Measurements from ENCODE around the gene HPCA. TPM values are rescaled to one million over a fixed set of nuclear protein-coding genes. Genes with fewer than 3 reads are reported as not detected.

Gene HPCA
- total and polyA plus RNA-seq, 2 of the 4 experiments (the other 2 are of a cell fraction): 0.22 TPM; not detected in 1

DNA sequence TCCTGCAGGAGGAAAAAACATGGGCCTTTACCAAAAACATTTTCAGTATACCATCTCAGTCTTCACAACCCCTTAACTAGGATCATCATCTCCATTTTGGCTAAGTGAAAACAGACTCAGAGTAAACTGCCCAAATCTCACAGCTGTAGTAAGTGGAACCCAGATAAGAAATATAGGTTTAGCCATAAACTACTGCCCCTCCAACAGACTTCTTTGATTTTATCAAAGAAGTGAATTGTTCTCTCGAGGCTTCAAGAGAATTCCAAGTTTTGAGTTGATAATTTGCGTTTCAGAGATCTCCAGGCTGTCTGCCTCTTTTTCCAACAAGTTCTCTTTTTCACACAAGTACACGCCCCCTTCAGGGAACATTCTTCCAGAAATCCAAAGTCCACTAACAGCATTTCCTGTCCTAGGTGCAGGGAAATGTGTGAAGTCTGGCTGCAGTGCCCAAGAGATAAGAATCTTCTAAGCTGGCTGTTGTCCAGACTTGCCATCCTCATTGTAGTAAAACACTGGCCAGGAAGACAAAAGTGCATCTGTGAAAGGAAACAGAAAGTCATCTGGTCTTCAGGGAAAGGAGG, 47.5 kb downstream of the HPCA start:
- H3K9me3 ChIP-seq (ENCODE audit: control insufficient read depth, insufficient read depth, low read length): no peaks in the 10 kb centered on the region
- no peak overlapping the region for H2AFZ ChIP-seq (replicated peaks; ENCODE audit: low read length, poor library complexity)
- no peak overlapping the region for H2BK20ac ChIP-seq (ENCODE audit: low read depth, low read length)
- no peak overlapping the region for H3K4ac ChIP-seq (ENCODE audit: low read depth, low read length)
- no peak overlapping the region for H3K56ac ChIP-seq (ENCODE audit: extremely low read depth, insufficient read depth, low read length)
- H3K36me3 ChIP-seq (ENCODE audit: control insufficient read depth, insufficient read depth, low read length): peaks cover 9% of the 10 kb centered on the region
- H3K14ac ChIP-seq (replicated peaks; ENCODE audit: low read depth, low read length): no peak overlapping the region
- no peak overlapping the region for H2BK5ac ChIP-seq (ENCODE audit: low read depth, low read length, poor library complexity, severe bottlenecking)
- 83% methylated on average over 1 of the region's 3 CpGs; no CpG with 5 or more reads in 1 of the 2 experiments for WGBS, 2 experiments (ENCODE audit: extremely low coverage in 2 of 2, insufficient read length in 1 of 2)
- in situ Hi-C loops (cut with MboI; ENCODE audit: low sequenced_read_pairs): loop anchor here (5.0 to 10.0 kb wide), 2 partner anchors 73 to 121 kb away; no protein-coding TSS in a partner anchor
- TF ChIP-seq, protein P1, sequence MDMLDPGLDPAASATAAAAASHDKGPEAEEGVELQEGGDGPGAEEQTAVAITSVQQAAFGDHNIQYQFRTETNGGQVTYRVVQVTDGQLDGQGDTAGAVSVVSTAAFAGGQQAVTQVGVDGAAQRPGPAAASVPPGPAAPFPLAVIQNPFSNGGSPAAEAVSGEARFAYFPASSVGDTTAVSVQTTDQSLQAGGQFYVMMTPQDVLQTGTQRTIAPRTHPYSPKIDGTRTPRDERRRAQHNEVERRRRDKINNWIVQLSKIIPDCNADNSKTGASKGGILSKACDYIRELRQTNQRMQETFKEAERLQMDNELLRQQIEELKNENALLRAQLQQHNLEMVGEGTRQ (IDR thresholded peaks at IDR 0.05; ENCODE audit: low read depth, low read length): no peak
- TF ChIP-seq RAD21 (IDR thresholded peaks at IDR 0.05; ENCODE audit: low read length): no peak
- TF ChIP-seq, protein P2, sequence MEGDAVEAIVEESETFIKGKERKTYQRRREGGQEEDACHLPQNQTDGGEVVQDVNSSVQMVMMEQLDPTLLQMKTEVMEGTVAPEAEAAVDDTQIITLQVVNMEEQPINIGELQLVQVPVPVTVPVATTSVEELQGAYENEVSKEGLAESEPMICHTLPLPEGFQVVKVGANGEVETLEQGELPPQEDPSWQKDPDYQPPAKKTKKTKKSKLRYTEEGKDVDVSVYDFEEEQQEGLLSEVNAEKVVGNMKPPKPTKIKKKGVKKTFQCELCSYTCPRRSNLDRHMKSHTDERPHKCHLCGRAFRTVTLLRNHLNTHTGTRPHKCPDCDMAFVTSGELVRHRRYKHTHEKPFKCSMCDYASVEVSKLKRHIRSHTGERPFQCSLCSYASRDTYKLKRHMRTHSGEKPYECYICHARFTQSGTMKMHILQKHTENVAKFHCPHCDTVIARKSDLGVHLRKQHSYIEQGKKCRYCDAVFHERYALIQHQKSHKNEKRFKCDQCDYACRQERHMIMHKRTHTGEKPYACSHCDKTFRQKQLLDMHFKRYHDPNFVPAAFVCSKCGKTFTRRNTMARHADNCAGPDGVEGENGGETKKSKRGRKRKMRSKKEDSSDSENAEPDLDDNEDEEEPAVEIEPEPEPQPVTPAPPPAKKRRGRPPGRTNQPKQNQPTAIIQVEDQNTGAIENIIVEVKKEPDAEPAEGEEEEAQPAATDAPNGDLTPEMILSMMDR (conservative IDR thresholded peaks at IDR 0.05; ENCODE audit: low read depth, low read length): no peak
- TF ChIP-seq SMC3 (IDR thresholded peaks at IDR 0.05; ENCODE audit: low read depth, low read length): no peak
- TF ChIP-seq MXI1 (IDR thresholded peaks at IDR 0.05; ENCODE audit: borderline replicate concordance, low read depth, low read length): no peak
- TF ChIP-seq RCOR1 (IDR thresholded peaks at IDR 0.05; ENCODE audit: insufficient replicate concordance, low read length): no peak
- no peak for TF ChIP-seq BHLHE40 (IDR thresholded peaks at IDR 0.05; ENCODE audit: low read depth, low read length)
- no peak for TF ChIP-seq MAZ (IDR thresholded peaks at IDR 0.05; ENCODE audit: borderline replicate concordance, low read depth, low read length)
- TF ChIP-seq, protein P3, sequence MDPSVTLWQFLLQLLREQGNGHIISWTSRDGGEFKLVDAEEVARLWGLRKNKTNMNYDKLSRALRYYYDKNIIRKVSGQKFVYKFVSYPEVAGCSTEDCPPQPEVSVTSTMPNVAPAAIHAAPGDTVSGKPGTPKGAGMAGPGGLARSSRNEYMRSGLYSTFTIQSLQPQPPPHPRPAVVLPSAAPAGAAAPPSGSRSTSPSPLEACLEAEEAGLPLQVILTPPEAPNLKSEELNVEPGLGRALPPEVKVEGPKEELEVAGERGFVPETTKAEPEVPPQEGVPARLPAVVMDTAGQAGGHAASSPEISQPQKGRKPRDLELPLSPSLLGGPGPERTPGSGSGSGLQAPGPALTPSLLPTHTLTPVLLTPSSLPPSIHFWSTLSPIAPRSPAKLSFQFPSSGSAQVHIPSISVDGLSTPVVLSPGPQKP (IDR thresholded peaks at IDR 0.05; ENCODE audit: borderline replicate concordance, low read depth, low read length): no peak
- TF ChIP-seq CHD1 (IDR thresholded peaks at IDR 0.05; ENCODE audit: low read depth, low read length): no peak
- no peak for TF ChIP-seq RFX5 (IDR thresholded peaks at IDR 0.05; ENCODE audit: low read depth, low read length)
- intact Hi-C loops (cut with micrococcal nuclease): loop anchor here (1.0 kb wide), 3 partner anchors 73 to 152 kb away; no protein-coding TSS in a partner anchor
- no peak overlapping the region for H2BK120ac ChIP-seq (ENCODE audit: low read depth, low read length)
- H3K4me3 ChIP-seq (ENCODE audit: insufficient read depth, low read depth, low read length): no peak overlapping the region
- no peaks in the 10 kb centered on the region for H3K27me3 ChIP-seq (ENCODE audit: control insufficient read depth, insufficient read depth, low read length)
- peaks cover 3% of the 10 kb centered on the region in 2 experiments; a peak in 1 of 4 replicates for H3K79me1 ChIP-seq (ENCODE audit: low read depth in 1 of 2, low read length in 2 of 2)
- no peak overlapping the region for H3K9ac ChIP-seq (ENCODE audit: low read depth, low read length)
- H3K4me2 ChIP-seq (ENCODE audit: low read depth, low read length): no peak overlapping the region
- ATAC-seq (ENCODE audit: low read depth) (peak; percentile 56), DNase-seq (peak; percentile 19)
- dilution Hi-C loops (cut with HindIII; ENCODE audit: low sequenced_read_pairs, unreplicated experiment): no loop called here
- ChIA-PET CTCF (interaction anchor here (0.7 to 2.6 kb wide), 5 partner anchors 14 to 121 kb away, joined by 3 to 16 read pairs (median 6); no protein-coding TSS in a partner anchor), POLR2A (ENCODE audit: unreplicated experiment) (no interaction called here)
- H3K18ac ChIP-seq (ENCODE audit: low read depth, low read length): no peak overlapping the region
- H3K23ac ChIP-seq (ENCODE audit: low read depth, low read length): no peak overlapping the region
- no peak overlapping the region for H4K5ac ChIP-seq (ENCODE audit: low read depth, low read length)
- H2AK5ac ChIP-seq (ENCODE audit: low read depth, low read length): no peak overlapping the region
- peaks cover 4% of the 10 kb centered on the region; the same call in 1 of the 2 replicates for H3K4me1 ChIP-seq (ENCODE audit: control insufficient read depth, insufficient read depth, low read length)
- no TSS peak for BruUV-seq (replicated peaks)
- H3K27ac ChIP-seq (ENCODE audit: insufficient read depth, low read length): no peak overlapping the region
- no peak overlapping the region for H2AK9ac ChIP-seq (replicated peaks; ENCODE audit: low read depth, low read length, poor library complexity)
- no peaks in the 10 kb centered on the region for H4K20me1 ChIP-seq (ENCODE audit: insufficient read depth, low read length)
- H2BK15ac ChIP-seq (ENCODE audit: low read depth, low read length): no peak overlapping the region
- H4K91ac ChIP-seq (ENCODE audit: insufficient read depth, low read depth, low read length): no peak overlapping the region
- H4K8ac ChIP-seq (ENCODE audit: low read depth in 2 of 2, low read length in 2 of 2): no peak overlapping the region
- no peaks in the 10 kb centered on the region; the same call in 1 of the 2 replicates for H3K9me1 ChIP-seq (ENCODE audit: insufficient read depth, low read length)

Data from IMR-90 (cell line).